B cell (primary cell): ENCODE data around the gene CNOT6L. TPM values are rescaled to one million over a fixed set of nuclear protein-coding genes. Genes with fewer than 3 reads are reported as not detected.

Experiments used
- ATAC-seq: fragments of 200-7000 bp; cut with Tn5 transposase; one replicate; pipeline ENCODE4 v1.10.0; 2021; ENCODE audit warnings: low read depth, mild to moderate bottlenecking, moderate number of reproducible peaks, moderate library complexity
- CTCF ChIA-PET: fragments of 350-600 bp; sonication (Branson Sonifier 250); formaldehyde crosslinking; loops from one replicate; lab custom pipeline; 2021; ENCODE audit warnings: antibody characterized with exemption, inconsistent platforms; lab: Charles Lee
- POLR2A ChIA-PET: fragments of 350-600 bp; sonication (Branson Sonifier 250); formaldehyde crosslinking; loops from one replicate; lab custom pipeline; 2021; ENCODE audit warnings: antibody characterized with exemption; lab: Charles Lee
- DNase-seq: peaks from one replicate; pipeline ENCODE4 v3.0.0; 2013
- H2AFZ ChIP-seq: 2 replicates; pipeline ENCODE4 v1.6.1; 2012; ENCODE audit warnings: mild to moderate bottlenecking, low read depth, low read length; ENCODE audit not compliant: insufficient read depth, poor library complexity, severe bottlenecking
- H3K27ac ChIP-seq, 2 donors: 1 replicate in 1 of 2; 2 replicates in 1 of 2; pipeline ENCODE4 v1.5.1; 2012 to 2013; ENCODE audit warnings: low read length in 2 of 2, mild to moderate bottlenecking in 2 of 2, moderate library complexity in 1 of 2
- H3K27me3 ChIP-seq, 4 experiments: fragments of 200-600 bp in 1 of 4; sonication (generic) in 1 of 4; replicated peaks in 1 of 4; 1 replicate in 2 of 4; 2 replicates in 2 of 4; pipeline versions ENCODE4 v1.6.1 to v1.7.0; 2013 to 2016; ENCODE audit warnings: low read length in 3 of 4, mild to moderate bottlenecking in 2 of 4, mixed read lengths in 1 of 4, moderate library complexity in 1 of 4; ENCODE audit not compliant: insufficient read depth in 4 of 4, control insufficient read depth in 3 of 4; ENCODE audit errors: control extremely low read depth in 1 of 4
- H3K36me3 ChIP-seq, 2 experiments: replicated peaks in 1 of 2; 1 replicate in 1 of 2; 2 replicates in 1 of 2; pipeline versions ENCODE4 v1.6.1 to v1.7.1; 2013; ENCODE audit warnings: low read length in 1 of 2; ENCODE audit not compliant: insufficient read depth in 2 of 2, control insufficient read depth in 1 of 2; ENCODE audit errors: control extremely low read depth in 1 of 2, extremely low read depth in 1 of 2
- H3K4me1 ChIP-seq, 2 donors: fragments of 200-600 bp in 1 of 2; sonication (generic) in 1 of 2; 1 replicate in 1 of 2; 2 replicates in 1 of 2; pipeline versions ENCODE4 v1.5.1 to v1.6.1; 2013 to 2017; ENCODE audit warnings: low read length in 2 of 2; ENCODE audit not compliant: control insufficient read depth in 2 of 2, insufficient read depth in 2 of 2
- H3K4me2 ChIP-seq: replicated peaks from 2 replicates; pipeline ENCODE3; 2012; ENCODE audit warnings: mild to moderate bottlenecking, low read depth, low read length; ENCODE audit not compliant: poor library complexity, severe bottlenecking
- H3K4me3 ChIP-seq, 5 experiments: fragments of 200-600 bp in 1 of 5; sonication (generic) in 1 of 5; 1 replicate in 3 of 5; 2 replicates in 2 of 5; pipeline versions ENCODE4 v1.5.1 to v1.7.0; 2011 to 2016; ENCODE audit warnings: low read length in 4 of 5, mild to moderate bottlenecking in 4 of 5, low read depth in 2 of 5, control low read depth in 1 of 5, moderate library complexity in 1 of 5; ENCODE audit not compliant: insufficient read depth in 1 of 5; ENCODE audit errors: control extremely low read depth in 1 of 5, extremely low read depth in 1 of 5
- H3K79me2 ChIP-seq: fragments of 200-600 bp; sonication (generic); one replicate; pipeline ENCODE4 v1.6.0; 2016; ENCODE audit warnings: low read length; ENCODE audit not compliant: control insufficient read depth, insufficient read depth
- H3K9ac ChIP-seq: fragments of 200-600 bp; sonication (generic); 2 replicates; pipeline ENCODE4 v1.6.1; 2017; ENCODE audit warnings: mild to moderate bottlenecking, low read length, moderate library complexity
- H3K9me3 ChIP-seq, 3 donors: one replicate each; pipeline versions ENCODE4 v1.6.1 to v1.7.1; 2013; ENCODE audit warnings: low read length in 2 of 3; ENCODE audit not compliant: control insufficient read depth in 2 of 3, insufficient read depth in 1 of 3; ENCODE audit errors: control extremely low read depth in 1 of 3
- H4K20me1 ChIP-seq: 2 replicates; pipeline ENCODE4 v1.6.0; 2012; ENCODE audit warnings: mild to moderate bottlenecking, low read length; ENCODE audit not compliant: insufficient read depth, control insufficient read depth, poor library complexity, severe bottlenecking
- H3K27ac Mint-ChIP-seq: one replicate; pipeline ENCODE4 v1.8.0; 2021; ENCODE audit warnings: mixed read lengths
- H3K27me3 Mint-ChIP-seq: one replicate; pipeline ENCODE4 v1.8.0; 2021; ENCODE audit warnings: mixed read lengths
- H3K4me1 Mint-ChIP-seq: one replicate; pipeline ENCODE4 v1.8.0; 2021; ENCODE audit warnings: mixed read lengths
- H3K4me3 Mint-ChIP-seq: one replicate; pipeline ENCODE4 v1.8.0; 2021; ENCODE audit warnings: mixed read lengths
- H3K9me3 Mint-ChIP-seq: one replicate; pipeline ENCODE4 v1.8.0; 2022; ENCODE audit warnings: mixed read lengths; ENCODE audit not compliant: insufficient read depth
- EZH2 ChIP-seq: IDR thresholded peaks from 2 replicates; pipeline ENCODE4 v1.6.1; 2012; ENCODE audit warnings: borderline replicate concordance, low read depth, mild to moderate bottlenecking, moderate library complexity, low read length; ENCODE audit not compliant: insufficient read depth, poor library complexity, severe bottlenecking
- WGBS: methylation state at CpG from one replicate; pipeline ENCODE4 v1.1.5; 2013; ENCODE audit warnings: missing lambda C conversion rate; ENCODE audit not compliant: insufficient coverage; 5-methylcytosine and 5-hydroxymethylcytosine counted together
- intact Hi-C: fragments of 100-400 bp; cut with micrococcal nuclease; formaldehyde crosslinking; loops from one replicate; pipeline ENCODE4 v1.10.0; 2022
- polyA plus RNA-seq: library from polyadenylated mRNA; depleted of rRNA; stranded (reverse); fragments of >200 nt; gene quantifications from 2 replicates; pipeline ENCODE4 v1.2.3, GENCODE V29; 2012
- total RNA-seq, 2 donors: library from RNA; stranded (reverse); fragments of 120-200 nt in 1 of 2; gene quantifications; 1 replicate in 1 of 2; 2 replicates in 1 of 2; pipeline versions ENCODE4 v1.2.3 to v1.2.4, GENCODE V29; 2013 to 2022
- TF ChIP-seq, protein P1 (sequence below): fragments of 200-600 bp; IDR thresholded peaks from one replicate; pipeline ENCODE4 v1.8.0; 2022; ENCODE audit warnings: antibody characterized with exemption, mild to moderate bottlenecking

The CNOT6L gene
- total and polyA plus RNA-seq, 2 donors (not counting 1 experiment from before 2014, with no cell fraction given): 18.8 to 119 TPM

GRCh38 chr4:77820649-77821561 lies 1.7 kb upstream of the CNOT6L start:
- ChIA-PET POLR2A (interaction anchor here (0.9 to 6.2 kb wide), 7 partner anchors 20 to 956 kb away, joined by 3 to 142 read pairs (median 4); partner anchors contain the start of genes CCNG2 and MRPL1), CTCF (interaction anchor here (1.4 to 2.3 kb wide), 3 partner anchors 32 to 73 kb away, joined by 3 to 24 read pairs (median 7); partner anchors contain the start of gene MRPL1)
- Histone ChIP-seq H4K20me1 (peaks cover 12% of the 10 kb centered on the region), H3K4me1 (peaks cover 37 to 42% of the 10 kb centered on the region in 2 donors), H3K4me2 (peak overlapping the region; percentile 87), H3K9ac (peak overlapping the region; percentile 91), H3K4me3 (peak overlapping the region; percentile 74 to 98 (median 88)), H3K79me2 (peaks cover 45% of the 10 kb centered on the region), H3K36me3 (no peaks in the 10 kb centered on the region), H3K9me3 (no peaks in the 10 kb centered on the region), H2AFZ (peak overlapping the region; percentile 89), H3K27me3 (no peaks in the 10 kb centered on the region), H3K27ac (peak overlapping the region; percentile 94 to 99)
- H3K4me1 Mint-ChIP-seq: peaks cover 47% of the 10 kb centered on the region
- ATAC-seq (no peak), DNase-seq (peak; percentile 79)
- intact Hi-C loops: loop anchor here (1.0 to 2.0 kb wide), 4 partner anchors 32 to 956 kb away; partner anchors contain the start of genes BMP2K, CCNI and MRPL1
- H3K27me3 Mint-ChIP-seq: no peaks in the 10 kb centered on the region
- H3K4me3 Mint-ChIP-seq: peak overlapping the region; percentile 98
- H3K9me3 Mint-ChIP-seq: no peaks in the 10 kb centered on the region
- peak overlapping the region; percentile 99 for H3K27ac Mint-ChIP-seq
- 0% methylated on average over 2 of the region's 14 CpGs for WGBS
- no peak for TF ChIP-seq EZH2
- TF ChIP-seq, protein P1, sequence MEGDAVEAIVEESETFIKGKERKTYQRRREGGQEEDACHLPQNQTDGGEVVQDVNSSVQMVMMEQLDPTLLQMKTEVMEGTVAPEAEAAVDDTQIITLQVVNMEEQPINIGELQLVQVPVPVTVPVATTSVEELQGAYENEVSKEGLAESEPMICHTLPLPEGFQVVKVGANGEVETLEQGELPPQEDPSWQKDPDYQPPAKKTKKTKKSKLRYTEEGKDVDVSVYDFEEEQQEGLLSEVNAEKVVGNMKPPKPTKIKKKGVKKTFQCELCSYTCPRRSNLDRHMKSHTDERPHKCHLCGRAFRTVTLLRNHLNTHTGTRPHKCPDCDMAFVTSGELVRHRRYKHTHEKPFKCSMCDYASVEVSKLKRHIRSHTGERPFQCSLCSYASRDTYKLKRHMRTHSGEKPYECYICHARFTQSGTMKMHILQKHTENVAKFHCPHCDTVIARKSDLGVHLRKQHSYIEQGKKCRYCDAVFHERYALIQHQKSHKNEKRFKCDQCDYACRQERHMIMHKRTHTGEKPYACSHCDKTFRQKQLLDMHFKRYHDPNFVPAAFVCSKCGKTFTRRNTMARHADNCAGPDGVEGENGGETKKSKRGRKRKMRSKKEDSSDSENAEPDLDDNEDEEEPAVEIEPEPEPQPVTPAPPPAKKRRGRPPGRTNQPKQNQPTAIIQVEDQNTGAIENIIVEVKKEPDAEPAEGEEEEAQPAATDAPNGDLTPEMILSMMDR: no peak
